HK-2 (cell line): Measurements from ENCODE around the gene TEDDM1.

Experiments
- DNase-seq: peaks from one replicate; pipeline ENCODE4 v3.0.0-alpha.2; 2018; ENCODE audit not compliant: unreplicated experiment

Gene TEDDM1

DNA sequence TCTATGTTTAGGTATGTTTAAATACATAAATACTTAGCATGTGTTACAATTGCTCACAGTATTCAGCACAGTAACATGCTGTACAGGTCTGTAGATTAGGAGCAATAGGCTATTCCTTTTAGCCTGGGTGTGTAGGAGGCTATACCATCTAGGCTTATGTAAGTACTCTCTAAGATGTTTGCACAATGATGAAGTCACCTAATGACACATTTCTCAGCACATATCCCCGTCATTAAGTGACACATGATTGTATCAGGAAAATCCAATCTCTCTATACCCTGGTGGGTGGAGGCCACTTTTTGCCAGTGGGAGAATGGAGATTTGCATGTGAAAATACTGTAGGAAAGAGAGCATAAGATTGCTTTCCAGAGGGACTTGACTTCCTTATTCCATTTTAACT lies 5.5 kb upstream of the TEDDM1 start:
- no peak for DNase-seq

DNA sequence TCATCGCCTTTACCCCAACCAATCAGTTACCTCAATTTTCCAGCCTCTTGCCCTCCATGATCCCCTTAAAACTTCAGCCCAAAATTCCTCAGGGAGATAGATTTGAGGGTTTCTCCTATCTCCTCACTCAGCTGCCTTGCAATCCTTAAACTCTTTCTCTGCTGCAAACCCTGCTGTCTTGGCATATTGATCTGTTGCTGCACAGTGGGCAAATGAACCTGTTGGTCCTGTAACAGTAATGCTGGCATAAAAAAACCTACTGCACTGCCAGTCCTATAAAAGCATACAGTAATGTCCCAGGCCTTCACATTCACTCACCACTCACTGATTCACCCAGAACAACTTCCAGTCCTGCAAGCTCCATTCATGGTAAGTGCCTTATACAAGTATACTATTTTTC lies 5.1 kb upstream of the TEDDM1 start:
- no peak for DNase-seq

DNA sequence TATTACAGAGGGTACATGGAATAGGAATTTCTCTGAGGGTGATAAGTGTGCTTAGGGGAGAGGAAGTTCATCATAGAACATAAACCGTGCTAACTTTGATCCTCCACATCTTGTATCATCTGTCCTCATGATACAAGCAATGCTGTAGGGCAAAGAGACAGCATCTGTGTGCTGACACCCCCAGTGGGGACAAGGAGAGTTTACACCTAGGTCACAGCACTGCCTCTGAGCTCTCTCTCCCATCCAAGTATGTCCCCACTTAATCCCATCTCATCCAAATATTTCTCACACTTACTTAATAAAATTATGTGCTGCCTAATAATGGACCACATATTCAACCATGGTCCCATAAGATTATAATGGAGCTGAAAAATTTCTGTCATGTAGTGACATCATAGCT lies 4.3 kb upstream of the TEDDM1 start:
- DNase-seq: no peak

DNA sequence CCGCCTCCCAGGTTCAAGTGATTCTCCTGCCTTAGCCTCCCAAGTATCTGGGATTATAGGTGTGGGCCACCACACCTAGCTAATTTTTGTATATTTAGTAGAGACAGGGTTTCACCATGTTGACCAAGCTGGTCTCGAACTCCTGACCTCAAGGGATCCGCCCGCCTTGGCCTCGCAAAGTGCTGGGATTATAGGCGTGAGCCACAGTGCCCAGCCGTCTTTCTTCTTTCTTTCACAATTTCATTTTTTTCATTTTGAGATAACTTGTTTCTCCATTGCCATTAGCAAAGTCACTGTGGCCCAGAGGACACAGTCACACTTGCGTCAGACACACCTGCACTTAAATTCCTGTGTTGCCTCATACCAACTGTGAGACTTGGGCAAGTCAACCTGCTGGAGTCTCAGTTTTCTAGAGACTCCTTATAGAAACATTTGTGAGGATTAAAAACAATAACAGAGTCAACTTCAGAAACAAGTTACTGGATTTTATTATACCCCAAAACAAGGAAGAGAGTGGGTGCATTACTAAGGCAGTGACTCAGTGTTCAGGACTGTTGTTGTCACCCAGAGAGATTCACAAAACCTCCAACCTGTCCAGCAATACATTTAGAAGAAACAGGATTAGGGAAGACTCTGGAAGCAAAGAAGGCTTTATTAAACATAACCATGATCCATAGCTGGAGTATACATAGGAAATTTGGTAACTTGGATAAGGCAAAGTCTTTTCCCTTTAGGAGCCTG lies 2.6 kb downstream of the TEDDM1 start:
- DNase-seq: no peak

DNA sequence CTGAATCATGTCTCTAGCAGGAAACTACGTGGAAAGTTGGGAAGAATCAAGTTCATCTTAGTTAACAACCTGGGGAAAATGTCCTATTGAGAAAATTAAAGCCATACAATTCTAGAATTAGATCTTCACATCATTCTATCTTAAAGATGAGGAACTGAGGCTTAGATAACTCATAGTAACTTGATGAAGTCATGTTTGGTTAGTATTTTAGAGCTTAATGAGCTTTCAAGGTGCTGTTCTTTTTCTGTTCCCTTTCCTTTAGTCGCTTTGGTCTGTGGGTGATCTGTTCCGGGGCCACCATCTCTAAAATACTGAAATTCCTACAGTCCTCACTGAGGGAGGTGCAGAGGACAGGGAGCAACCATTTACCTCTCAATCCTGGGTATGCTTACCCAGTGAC lies 4.6 kb downstream of the TEDDM1 start:
- no peak for DNase-seq

DNA sequence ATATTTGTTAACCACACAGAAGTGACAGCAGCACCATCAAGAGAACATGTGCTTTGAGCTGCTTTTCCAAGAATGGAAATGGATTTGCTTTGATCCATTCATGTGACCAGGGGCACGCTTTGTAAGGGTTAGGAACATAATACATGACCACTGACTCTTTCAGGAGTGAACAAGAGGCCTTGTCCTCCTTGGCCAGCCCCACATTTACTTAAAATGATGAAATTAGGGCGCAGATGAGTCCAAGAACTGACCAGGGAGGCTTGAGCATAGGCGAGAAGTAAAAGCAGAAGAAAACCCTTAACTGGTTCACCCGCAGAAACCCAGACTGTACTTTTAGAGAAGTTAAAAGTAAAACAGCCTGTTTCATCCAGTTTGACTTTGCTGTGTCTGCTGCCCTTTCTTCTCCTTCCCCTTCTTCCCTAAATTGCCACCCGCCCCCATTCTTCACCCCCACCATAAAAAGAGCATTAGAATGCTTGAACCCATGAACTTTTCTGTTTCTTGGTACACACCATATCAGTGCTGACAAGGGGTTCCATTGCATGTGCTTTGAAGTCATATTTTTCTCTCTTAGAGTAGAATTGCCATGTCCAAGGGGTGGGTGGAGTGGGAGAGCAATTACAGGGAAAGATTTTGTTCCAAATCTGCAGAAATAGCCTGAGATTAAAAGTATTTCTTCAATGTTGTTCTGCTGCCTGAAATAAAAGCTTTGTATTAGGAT lies 6.3 kb downstream of the TEDDM1 start:
- DNase-seq: no peak

DNA sequence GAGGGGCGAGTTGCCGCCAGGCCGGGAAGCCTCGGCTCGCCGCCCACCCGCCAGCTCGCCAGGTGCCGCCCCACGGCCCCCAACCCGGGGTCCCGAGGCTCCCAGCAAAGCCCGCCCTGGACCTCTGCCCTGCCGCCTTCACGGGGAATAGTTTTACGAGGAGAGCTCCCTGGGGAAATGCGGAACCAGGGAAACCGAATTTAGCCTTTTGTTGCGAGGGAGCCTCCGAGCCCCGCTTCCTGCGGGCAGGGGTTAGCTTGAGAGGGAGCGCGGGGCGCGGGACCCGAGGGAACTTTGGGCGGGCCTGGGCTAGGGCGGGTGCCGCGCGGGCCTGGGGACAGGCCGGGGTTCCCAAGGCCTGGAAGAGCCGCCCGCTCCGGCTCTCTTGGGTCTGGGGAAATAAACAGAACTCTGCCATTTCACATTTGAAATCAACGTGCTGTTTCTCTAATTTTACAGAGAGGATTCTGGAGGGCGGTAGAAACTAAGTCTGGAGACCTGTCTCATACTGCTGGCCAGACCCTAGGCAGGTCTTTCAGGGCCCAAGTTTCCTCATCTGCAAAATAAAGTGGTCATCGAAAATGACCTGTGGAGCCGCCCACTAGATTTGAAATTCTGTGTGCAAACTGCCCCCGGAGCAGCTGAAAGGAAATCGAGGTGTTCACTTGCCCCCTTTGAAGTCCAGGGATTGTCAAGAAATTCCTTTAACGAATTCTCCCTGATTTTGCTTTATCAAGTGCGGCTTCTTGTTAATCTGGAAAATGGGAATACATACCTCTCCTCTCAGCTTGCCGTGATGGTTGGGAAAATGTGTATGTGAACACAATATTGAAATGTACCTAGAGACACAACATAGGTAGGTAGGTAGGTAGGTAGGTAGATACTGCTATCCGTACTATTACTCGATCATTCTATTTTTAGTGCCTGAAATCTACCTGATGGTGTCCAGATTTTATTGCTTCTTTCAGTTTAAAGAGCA lies 8.1 kb downstream of the TEDDM1 start:
- DNase-seq: no peak

DNA sequence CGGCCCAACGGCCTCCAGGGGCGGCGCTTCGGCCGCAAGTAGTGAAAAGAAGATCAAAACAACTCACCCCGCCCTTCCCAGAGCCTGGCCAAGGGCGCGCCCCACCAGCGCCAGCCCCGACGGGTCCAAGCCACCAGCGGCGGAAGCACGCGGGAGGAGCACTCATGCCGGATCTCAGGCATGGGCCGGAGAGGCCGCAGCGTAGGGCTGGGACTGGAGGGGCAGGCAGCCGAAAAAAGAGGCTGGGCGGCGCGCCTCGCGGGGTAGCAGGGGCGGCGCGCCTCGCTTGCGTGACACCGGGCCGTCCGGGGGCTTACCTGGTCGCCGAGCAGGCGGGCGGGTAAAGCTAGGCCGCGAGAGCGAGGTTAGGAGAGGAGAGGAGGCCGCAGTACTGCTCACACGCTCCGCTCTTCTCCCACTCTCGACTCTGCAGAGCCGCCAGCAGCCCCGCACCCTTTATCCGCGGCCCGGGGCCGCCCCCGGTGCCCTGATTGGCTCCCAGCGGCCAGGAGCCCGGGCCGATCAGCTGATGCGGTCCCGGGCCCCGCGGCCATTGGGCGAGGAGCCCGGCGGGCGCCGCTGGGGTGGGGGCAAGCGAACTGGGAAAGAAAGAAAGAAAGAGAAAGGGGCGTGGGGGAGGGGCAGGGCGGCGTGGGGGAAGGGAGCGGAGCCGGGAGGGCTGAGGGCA lies 9.0 kb downstream of the TEDDM1 start, which contains the start of gene GLUL:
TSS of gene GLUL (minus strand) at position 429 of the 688 bp plus-strand sequence. CDS start 3,053 bp downstream, outside the sequence.
- peak; percentile 92 for DNase-seq

DNA sequence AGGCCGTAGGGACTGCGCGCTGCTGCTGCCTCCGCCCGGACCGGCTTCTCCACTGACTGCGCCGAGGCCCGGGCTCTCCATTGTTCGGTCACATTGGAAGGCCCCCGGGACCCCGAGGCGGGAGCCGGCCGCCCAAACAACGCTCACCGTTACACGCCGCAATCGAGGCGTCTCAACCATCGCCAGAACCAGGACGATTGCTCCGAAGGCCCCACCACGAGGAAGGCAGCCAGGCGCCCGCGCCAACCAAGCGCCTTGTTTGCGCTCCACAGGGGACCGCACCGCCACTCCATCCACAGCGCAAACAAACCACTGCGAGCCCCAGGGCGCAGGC lies 9.5 kb downstream of the TEDDM1 start:
- no peak for DNase-seq

DNA sequence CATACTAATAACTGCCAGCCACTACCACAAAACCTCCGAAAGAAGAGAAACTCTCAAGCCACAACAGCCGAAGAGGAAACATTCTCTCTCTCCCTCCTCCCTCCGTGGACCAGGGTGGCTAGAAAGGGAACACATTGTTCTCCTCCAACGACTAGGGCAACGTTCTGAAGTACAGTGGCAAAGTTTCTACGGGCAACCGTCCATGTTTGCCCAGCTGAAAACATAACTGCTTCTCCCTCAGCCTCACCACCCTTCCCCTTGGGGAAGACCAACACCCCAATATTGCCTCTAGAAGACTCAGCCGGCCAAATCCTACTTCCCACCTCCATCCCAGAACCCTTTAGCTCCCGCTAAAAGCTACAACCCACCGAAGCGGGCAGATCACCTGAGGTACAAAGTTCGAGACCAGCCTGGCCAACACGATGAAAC lies 10.8 kb downstream of the TEDDM1 start:
- no peak for DNase-seq

DNA sequence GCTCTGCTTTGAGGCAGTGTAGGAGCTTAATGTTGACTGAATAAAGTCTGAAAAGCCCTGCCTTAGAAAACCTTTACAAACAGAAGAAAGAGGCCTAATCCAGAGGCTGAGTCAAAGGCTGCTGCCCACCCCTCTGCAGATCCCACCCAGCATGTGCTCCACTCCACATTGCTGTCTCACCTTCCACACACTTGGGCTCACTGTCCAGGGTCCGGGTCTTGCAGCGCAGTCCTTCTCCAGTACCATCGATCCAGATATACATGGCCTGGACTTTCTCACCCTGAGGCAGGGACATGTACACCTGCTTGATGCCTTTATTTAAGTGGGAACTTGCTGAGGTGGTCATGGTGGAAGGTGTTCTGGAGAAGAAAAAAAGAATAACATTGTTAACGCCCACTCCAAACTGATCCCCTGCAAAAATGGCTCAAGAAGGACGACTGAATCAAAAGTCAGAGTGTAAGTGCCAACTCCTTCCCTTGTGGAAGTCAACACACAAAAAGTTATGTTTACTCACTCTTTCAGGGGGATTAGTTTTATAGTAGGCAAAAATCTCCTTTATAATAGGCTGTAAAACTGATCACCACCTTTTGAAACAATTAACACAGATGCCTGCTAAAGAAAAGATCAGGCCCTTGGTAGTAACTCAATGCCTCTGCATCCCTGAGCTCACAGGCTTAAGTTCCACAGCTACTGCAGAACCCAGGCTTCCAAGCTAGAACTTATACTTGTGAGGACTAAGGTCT lies 11.9 kb downstream of the TEDDM1 start:
- no peak for DNase-seq

DNA sequence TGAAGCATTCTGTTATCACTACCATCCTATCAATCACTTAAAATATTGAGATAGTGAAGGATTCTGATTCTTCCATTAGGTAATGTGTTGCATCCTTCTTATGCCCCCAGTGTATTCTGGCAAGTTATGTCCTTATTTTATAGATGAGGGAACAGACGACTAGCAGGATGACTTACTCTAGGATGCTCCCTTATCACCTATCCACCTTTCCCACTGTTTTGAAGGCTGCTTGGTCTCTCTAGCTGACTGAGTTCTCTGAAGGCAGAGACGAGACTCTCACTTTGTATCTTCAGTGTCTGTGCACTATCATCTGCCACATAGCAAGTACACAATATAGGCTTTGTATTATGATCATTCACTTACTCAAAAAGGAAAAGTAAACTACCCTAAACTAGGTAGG lies 12.9 kb downstream of the TEDDM1 start:
- DNase-seq: no peak

DNA sequence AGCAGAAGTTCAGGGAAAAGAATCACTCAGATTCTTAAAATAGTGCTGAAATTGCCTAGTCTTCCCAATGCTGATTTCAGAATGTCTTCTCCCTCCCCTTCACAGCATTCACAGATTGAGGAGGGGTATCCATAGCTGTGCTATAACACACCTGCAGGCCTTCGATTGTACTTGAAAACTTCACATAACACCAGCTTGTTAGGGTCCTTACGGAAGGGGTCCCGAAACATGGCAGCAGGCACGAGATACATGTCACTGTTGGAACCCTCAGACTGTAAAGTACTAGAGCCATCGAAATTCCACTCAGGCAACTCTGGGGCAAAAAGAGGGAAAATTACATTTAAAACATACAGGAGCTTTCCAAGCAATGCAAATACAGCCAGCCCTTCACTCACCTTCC lies 13.5 kb downstream of the TEDDM1 start:
- no peak for DNase-seq

DNA sequence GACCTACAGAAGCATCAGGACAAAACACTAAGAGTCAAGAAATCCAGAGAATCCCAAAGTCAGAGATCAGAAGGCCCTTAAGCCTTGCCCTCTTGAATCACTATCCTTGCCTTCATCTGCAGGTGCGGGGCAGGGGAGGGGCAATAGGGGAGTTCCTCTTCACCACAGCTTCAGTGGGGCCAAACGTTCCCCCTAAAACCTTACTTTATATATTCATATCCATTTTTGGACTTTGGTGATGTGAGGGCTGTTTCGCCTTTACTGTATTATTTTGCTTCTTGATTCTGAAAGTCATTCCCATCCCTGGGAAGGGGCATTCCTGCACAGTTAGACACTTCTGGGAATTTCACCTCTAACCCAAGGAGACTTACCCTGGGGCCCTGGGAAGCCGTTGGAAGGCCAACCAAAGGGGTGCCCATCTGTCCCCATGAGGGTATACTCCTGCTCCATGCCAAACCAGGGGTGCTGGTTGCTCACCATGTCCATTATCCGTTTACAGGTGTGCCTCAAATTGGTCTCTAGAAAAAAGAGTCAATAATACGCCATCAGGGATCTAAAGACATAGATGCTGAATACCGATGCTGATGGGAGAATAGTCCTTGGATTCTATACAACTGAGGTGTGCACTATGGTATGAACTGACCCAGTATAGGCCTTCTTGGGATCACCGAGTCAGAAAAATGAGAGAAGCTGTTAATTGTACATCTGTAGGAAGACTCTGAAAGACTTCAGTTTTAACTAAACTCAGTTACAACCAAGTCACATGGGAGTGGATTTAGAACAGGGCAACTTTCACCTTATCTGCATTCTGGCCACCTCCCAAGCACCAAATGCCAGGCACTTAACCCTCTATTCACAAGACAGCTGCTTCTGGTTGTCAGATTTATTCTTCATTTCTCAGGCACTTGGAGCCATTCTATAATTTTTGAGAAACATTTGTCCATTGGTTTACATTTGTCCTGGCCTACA lies 14.3 kb downstream of the TEDDM1 start:
- no peak for DNase-seq

DNA sequence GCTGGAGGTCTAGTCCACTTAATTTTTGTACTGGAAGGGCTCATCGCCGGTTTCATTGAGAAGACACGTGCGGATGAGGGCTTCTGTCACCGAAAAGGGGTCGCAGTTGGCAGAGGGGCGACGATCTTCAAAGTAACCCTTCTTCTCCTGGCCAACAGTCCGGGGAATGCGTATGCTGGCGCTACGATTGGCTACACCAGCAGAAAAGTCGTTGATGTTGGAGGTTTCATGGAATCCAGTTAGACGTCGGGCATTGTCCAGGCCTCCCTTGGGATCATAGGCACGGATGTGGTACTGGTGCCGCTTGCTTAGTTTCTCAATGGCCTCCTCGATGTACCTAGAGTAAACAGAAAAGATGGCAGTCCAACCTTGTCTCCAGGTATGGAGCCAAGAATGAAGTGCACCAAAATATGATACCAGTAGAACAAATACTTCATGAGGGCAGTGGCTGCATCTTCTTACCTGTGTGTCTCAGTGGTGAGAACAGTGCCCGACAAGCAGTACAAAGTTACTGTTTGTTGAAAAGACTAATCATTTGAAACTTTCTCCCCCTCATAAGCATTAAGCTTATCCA lies 16.0 kb downstream of the TEDDM1 start:
- DNase-seq: no peak

DNA sequence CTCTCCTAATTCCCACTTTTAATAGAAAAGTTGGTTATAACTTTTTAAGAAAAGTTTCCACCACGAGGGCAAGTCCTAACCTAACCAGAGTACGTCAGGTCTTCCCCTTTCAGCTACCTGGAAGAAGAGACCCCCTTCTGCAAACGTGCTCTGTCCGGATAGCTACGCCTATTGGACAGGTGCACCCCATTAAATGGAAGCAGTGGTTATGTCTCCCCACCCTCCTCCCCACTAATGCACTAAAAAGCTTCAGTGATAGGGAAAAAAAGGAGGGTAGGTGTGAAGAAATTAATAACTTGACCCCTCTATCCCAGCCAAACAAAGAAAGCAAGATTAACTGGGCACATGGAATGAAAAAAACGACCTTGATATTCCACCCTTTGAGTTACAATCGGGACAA lies 16.5 kb downstream of the TEDDM1 start:
- no peak for DNase-seq

DNA sequence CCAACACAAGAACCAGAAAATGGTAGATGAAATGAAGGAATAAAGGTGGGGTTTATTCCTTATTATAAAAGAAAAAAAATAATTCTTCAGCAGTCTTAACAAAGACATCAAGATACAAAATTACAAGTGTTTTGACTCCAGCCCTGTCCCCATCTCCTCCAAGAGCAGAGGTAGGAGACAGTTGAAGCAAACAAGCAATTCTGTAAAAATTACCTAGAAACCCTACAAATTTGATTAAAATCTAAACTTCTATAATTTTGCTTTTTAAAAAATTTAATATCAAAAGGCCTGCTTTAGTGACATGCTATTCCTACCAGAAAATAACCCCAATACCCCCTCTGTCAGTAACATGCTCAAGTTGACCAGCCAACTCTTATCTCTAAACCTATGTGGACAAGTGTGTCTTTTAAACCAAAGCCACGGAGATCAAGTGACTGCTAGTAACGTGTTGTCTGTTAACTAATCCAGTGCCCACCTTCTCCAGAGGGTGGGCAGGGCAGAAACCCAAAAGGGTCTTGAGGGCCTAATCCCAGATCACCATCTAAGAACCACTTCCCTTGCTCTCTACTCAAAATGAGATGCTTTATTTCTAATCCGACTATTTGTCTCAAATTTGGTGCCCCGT lies 17.3 kb downstream of the TEDDM1 start:
- no peak for DNase-seq

DNA sequence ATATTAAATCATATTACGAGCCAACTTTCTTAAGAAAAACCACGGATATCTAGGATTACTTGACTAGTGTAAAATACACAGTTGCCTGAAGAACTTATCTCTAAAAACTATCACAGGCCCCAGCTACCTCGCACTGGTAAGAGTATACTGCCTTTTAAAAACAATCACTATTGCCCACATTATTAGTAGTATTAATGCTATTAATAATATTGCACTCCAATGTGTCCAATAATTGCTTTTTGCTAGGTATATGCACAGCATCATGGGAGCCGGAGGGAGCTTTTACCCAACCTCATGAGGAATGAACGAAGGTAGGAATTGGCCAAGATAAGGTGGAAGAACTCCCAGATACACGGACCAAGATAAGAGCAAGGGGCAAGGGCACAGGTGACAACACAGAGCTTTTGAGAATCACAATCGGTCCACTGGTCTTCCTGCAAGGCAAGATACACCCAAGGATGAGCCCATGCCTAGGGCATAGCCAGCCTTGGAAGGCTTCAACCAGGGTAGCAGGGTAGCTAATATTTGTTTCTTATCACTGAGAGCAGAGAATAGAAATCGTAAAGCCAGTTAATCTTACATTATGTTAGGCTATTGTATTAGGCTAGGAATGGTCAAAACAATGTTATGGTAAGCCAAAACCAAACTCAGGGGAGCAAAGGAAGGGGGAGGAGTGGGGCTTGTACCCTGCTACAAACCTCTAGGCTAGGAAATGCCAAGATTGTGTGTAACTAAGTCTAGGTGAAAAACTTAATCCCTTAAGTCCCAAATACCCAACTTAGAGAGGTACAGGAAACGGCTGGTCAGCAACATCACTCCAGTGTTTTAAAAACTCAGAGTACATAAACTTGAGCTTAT lies 18.3 kb downstream of the TEDDM1 start:
- DNase-seq: no peak
